ENCODE results near the gene NPAS2.

Gene NPAS2

DNA sequence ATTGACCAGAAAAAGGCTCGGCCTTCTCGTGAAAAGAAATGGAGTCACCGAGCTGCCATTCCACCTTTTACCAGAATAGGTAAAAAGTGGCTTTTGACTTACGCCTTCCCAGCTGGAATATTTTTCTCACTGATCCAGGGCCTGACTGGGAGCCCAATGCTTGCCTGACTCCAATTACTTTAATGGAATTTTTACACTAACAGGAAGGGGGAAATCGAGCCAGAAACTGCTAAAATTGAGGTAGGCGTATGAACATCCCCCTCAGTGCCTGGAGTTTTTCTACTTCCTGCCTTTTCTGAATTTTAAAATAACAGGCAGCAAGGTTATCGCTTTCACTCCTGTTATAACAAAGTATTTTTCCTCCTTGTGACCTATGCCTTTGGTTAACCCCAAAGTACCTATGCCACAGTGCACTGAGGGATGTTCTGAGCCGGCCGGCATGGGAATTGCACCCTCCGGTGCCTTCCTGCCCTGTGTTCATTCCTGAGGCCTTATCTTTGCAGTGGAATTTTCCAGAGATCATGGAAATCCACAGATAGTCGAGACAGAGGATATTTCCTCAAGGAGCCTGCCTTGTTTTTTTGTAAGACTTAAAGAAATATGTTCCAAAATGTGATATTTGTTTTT is 163.9 kb downstream of the NPAS2 start:
- in situ Hi-C loops (cut with HindIII; ENCODE audit: low sequenced_read_pairs), result no loop called here

DNA sequence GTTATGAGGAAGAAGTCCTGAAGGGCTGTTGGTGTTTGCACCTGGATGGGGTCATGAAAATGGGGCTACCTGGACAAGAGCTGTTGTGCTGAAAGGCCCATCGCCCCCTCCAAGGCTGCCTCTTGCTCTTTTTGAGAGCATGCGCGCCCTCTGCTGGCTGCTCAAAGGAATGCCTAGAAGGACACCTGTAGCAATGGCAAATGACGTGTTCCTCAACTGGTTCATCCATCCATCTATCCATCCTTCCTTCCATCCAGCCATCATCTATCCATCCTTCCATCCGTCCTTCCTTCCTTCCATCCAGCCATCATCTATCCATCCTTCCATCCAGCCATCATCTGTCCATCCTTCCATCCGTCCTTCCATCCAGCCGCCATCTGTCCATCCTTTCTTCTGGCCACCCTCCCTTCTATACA is 165.0 kb downstream of the NPAS2 start:
- in situ Hi-C loops (cut with HindIII; ENCODE audit: low sequenced_read_pairs), result no loop called here

DNA sequence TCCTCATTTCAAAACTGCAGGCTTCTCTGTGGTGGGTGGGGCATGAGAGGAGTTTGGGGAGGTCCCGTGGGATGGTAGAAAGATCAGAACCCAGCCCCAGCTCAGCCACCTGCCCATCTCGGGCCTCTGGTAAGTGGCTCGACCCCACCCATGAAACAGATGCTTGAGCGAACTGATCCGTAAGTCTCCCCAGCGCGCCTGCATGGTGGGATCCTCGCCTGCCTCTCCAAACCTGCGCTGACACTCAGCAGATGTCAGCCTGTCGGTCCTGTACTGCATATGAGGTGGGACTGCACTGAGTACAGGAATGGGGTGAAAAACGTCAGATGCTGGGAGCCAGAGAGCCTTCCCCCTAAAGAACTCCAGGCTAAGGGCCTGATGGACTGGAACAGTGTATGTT is 166.2 kb downstream of the NPAS2 start:
- in situ Hi-C loops (cut with HindIII; ENCODE audit: low sequenced_read_pairs), result no loop called here

DNA sequence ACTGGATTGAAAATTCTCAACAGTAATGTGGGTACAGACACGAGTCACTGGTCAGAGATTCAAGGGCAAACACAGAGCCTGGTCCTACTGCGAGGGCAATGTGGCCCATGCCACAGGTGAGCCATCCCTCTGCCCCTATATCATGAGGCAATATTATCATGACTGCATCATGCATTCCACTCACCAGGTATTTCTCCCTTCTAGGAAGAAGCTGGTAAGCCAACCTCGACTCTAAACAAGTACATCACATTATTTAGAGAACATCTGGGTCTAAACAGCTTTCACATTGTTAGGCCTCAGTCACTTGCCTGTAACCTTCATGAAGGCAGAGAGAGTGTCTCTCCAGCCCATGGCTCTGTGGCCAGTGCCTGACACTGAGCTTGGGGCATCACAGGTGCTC is 167.6 kb downstream of the NPAS2 start:
- in situ Hi-C loops (cut with HindIII; ENCODE audit: low sequenced_read_pairs), result no loop called here

GRCh38 chr2:100987974-100988373 is 168.0 kb downstream of the NPAS2 start:
- in situ Hi-C loops (cut with HindIII; ENCODE audit: low sequenced_read_pairs), result no loop called here

DNA sequence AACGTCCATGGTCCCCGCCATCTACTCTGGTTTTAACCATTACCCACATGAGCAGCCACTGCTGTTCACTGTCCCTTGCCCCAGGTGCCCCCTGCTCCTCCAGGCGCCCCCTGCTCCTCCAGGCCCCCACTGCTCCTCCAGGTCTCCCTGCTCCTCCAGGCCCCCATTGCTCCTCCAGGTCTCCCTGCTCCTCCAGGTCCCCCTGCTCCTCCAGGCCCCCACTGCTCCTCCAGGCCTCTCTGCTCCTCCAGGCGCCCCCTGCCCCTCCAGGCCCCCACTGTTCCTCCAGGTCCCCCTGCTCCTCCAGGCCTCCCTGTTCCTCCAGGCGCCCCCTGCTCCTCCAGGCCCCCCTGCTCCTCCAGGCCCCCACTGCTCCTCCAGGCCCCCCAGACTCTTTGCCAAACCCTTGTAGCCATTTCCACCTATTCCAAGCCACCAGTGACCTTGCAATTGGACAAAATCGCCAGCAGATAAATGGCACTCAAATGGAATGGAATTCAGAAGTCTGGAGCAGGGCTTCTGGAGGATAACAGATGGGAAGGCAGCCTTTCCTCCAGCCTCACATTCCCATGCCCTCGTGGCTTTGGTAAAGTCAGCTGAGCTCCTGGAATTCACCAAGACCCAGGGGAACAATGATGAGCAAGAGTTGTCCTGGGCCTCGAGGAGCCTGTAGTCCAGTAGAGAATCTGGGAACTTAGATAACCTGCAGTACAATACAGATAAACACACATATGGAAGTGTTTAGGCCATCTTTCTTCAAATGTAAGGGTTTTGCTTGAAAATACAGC is 168.9 kb downstream of the NPAS2 start:
- in situ Hi-C loops (cut with HindIII; ENCODE audit: low sequenced_read_pairs), result no loop called here

- in situ Hi-C loops (cut with HindIII; ENCODE audit: low sequenced_read_pairs), result no loop called here
Observed at GRCh38 chr2:100989666-100990065, 169.7 kb downstream of the NPAS2 start.

GRCh38 chr2:100990166-100990565 is 170.2 kb downstream of the NPAS2 start:
- in situ Hi-C loops (cut with HindIII; ENCODE audit: low sequenced_read_pairs), result no loop called here

DNA sequence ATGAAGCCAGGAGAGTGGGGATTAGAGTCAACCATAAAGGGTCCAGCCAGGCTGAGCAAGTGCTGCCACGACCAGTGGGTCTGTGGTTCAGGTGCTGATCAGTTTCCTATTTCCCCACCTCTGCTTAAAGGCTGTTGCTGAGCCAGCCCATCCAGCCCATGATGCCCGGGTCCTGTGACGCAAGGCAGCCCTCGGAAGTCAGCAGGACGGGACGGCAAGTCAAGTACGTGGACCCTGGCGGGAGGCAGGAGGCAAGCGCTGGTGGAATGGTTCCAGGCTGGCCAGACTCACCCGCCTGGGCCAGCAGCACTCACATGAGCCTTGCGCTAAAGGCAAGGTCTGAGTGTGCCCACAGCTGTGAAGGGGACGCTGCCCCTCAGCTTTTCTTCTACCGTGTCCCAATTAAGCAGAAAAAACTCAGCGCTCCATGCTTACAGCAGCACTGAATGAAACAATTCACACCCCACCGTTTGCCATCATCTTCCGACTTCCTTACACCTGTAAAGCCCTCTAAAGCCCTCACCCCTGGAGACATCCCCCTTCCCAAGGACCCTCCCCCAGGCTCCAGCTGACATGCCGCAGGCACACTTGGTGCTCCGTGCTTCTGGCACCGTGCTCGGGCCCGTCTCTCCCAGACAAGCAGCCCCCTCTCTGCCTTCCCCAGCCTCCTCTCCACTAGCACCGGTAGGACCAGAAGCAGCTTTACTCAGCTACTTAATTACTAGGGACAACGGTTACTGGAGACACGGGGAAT is 170.9 kb downstream of the NPAS2 start:
- in situ Hi-C loops (cut with HindIII; ENCODE audit: low sequenced_read_pairs), result no loop called here

- in situ Hi-C loops (cut with HindIII; ENCODE audit: low sequenced_read_pairs), result no loop called here
Observed at GRCh38 chr2:100991404-100991773, 171.4 kb downstream of the NPAS2 start.

DNA sequence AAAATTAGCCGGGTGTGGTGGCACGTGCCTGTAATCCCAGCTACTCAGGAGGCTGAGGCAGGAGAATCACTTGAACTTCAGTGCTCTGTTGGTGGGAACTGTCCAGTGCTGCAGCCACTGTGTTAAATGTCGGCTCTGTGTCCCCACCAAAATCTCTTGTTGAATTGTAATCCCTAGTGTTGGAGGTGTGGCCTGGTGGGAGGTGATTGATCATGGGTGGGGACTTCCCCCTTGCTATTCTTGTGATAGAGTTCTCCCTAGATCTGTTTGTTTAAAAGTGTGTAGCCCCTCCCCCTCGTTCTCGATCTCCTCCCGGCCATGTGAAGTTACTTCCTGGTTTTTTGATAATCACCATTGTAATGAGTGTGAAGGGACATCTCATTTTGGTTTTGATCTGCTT is 172.3 kb downstream of the NPAS2 start:
- in situ Hi-C loops (cut with HindIII; ENCODE audit: low sequenced_read_pairs), result no loop called here

DNA sequence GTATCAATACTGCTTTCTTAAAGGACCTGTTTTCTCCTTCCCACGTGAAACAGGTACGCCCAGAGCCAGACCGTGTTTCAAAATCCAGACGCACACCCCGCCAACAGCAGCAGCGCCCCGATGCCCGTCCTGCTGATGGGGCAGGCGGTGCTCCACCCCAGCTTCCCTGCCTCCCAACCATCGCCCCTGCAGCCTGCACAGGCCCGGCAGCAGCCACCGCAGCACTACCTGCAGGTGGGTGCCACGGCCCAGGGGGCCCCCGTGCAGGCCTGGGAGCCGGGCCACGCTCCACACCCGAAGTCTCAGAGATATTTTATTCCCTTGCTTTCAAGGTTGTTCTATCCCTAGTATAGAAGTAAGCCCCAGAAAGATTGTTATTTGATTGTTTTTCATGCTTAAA is 173.4 kb downstream of the NPAS2 start:
- in situ Hi-C loops (cut with HindIII; ENCODE audit: low sequenced_read_pairs), result no loop called here

- in situ Hi-C loops (cut with HindIII; ENCODE audit: low sequenced_read_pairs), result no loop called here
Observed at GRCh38 chr2:100995309-100996075, 175.6 kb downstream of the NPAS2 start.

- in situ Hi-C loops (cut with HindIII; ENCODE audit: low sequenced_read_pairs), result no loop called here
Observed at GRCh38 chr2:100997509-100998234, 177.7 kb downstream of the NPAS2 start.

- in situ Hi-C loops (cut with HindIII; ENCODE audit: low sequenced_read_pairs), result no loop called here
Observed at GRCh38 chr2:100998235-100998573, 178.3 kb downstream of the NPAS2 start.

DNA sequence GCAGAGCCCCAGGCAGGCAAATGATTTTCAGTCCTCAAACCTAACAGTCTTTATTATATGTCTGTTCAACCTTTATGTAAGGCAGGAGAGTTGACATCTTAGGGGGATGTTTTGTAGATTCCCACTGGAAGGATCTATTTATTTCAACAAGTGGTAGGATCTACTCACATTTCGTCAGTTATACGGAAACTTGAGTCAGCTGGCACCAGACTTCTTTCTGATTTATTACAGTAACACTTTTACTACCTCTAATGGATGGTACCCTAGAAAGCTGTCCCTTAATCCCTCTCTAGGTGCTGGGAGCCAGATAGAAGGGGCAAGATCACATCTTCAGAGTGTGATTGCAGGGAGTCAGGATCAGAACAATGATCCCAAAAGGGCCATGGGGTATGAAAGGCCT is 180.1 kb downstream of the NPAS2 start:
- in situ Hi-C loops (cut with HindIII; ENCODE audit: low sequenced_read_pairs), result no loop called here

- in situ Hi-C loops (cut with HindIII; ENCODE audit: low sequenced_read_pairs), result no loop called here
Observed at GRCh38 chr2:101001691-101002561, 182.0 kb downstream of the NPAS2 start, which contains the start of gene RPL31. Gene RPL31, plus strand, starts transcription at chr2:101002289. Its CDS starts 413 bp downstream, at chr2:101002702.

- in situ Hi-C loops (cut with HindIII; ENCODE audit: low sequenced_read_pairs), result no loop called here
Observed at GRCh38 chr2:101002562-101003277, 182.8 kb downstream of the NPAS2 start.

DNA sequence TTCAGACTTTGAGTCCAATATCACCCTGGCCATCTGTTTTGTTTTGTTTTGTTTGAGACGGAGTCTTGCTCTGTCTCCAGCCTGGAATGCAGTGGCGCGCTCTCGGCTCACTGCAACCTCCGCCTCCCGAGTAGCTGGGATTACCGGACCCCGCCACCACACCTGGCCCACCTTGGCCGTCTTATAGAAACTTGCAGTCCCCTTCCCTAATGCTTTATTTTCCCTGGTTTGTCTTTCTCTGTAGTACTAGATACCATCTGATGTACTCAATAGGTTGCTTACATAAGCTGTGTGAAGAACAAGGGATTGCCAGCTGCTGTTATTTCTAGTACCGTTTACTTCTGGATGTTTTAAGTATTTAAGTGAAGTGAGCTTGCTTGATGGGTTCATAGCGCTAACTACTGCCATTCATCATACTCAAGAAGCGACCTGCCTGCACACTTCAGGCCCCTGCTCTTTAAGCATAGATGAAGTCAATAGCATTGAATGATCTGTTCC is 183.4 kb downstream of the NPAS2 start:
- in situ Hi-C loops (cut with HindIII; ENCODE audit: low sequenced_read_pairs), result no loop called here
